ENCODE measurements around the gene KRTAP15-1.

KRTAP15-1 gene

GRCh38 chr21:30437010-30437565 lies 3.0 kb upstream of the KRTAP15-1 start:
- Histone ChIP-seq H4K20me1 (ENCODE audit: low read depth, low read length) (no peaks in the 10 kb centered on the region), H3K9ac (ENCODE audit: low read length) (no peak overlapping the region), H3K27me3 (ENCODE audit: low read length) (no peaks in the 10 kb centered on the region), H3K9me2 (replicated peaks; ENCODE audit: insufficient read depth, low read length) (no peaks in the 10 kb centered on the region), H3K79me2 (ENCODE audit: insufficient read depth, low read length) (no peaks in the 10 kb centered on the region), H2AFZ (ENCODE audit: low read depth, low read length, severe bottlenecking) (no peak overlapping the region), H3F3A (ENCODE audit: insufficient read depth) (no peaks in the 10 kb centered on the region), H3K36me3 (ENCODE audit: low read length) (no peaks in the 10 kb centered on the region), H3K27ac (ENCODE audit: low read depth, low read length) (no peak overlapping the region), H3K4me3 (ENCODE audit: insufficient read depth, low read length, poor library complexity, severe bottlenecking) (no peak overlapping the region), H3K4me2 (ENCODE audit: low read depth, low read length, poor library complexity, severe bottlenecking) (no peak overlapping the region), H3K9me3 (ENCODE audit: insufficient read depth, low read length) (0 out of 2 replicates have a peak, but pooled peaks cover 6% of the 10 kb centered on the region)
- TF ChIP-seq EZH2phosphoT487 (conservative IDR thresholded peaks at IDR 0.05; ENCODE audit: low read length) (no peak), CTCF (IDR thresholded peaks at IDR 0.05; ENCODE audit: insufficient read depth, low read length, poor library complexity, severe bottlenecking) (no peak)

- H3K27ac ChIP-seq (ENCODE audit: low read depth, low read length): no peak overlapping the region
- TF ChIP-seq EZH2phosphoT487 (conservative IDR thresholded peaks at IDR 0.05; ENCODE audit: low read length) (no peak), CTCF (IDR thresholded peaks at IDR 0.05; ENCODE audit: insufficient read depth, low read length, poor library complexity, severe bottlenecking) (no peak)
- no peaks in the 10 kb centered on the region for H3F3A ChIP-seq (ENCODE audit: insufficient read depth)
- H3K4me2 ChIP-seq (ENCODE audit: low read depth, low read length, poor library complexity, severe bottlenecking): no peak overlapping the region
- H3K9ac ChIP-seq (ENCODE audit: low read length): no peak overlapping the region
- H2AFZ ChIP-seq (ENCODE audit: low read depth, low read length, severe bottlenecking): no peak overlapping the region
- H3K9me3 ChIP-seq (ENCODE audit: insufficient read depth, low read length): 0 out of 2 replicates have a peak, but pooled peaks cover 6% of the 10 kb centered on the region
- no peaks in the 10 kb centered on the region for H4K20me1 ChIP-seq (ENCODE audit: low read depth, low read length)
- no peak overlapping the region for H3K4me3 ChIP-seq (ENCODE audit: insufficient read depth, low read length, poor library complexity, severe bottlenecking)
- no peaks in the 10 kb centered on the region for H3K79me2 ChIP-seq (ENCODE audit: insufficient read depth, low read length)
- H3K27me3 ChIP-seq (ENCODE audit: low read length): no peaks in the 10 kb centered on the region
- no peaks in the 10 kb centered on the region for H3K9me2 ChIP-seq (replicated peaks; ENCODE audit: insufficient read depth, low read length)
- H3K36me3 ChIP-seq (ENCODE audit: low read length): no peaks in the 10 kb centered on the region
Observed at GRCh38 chr21:30443226-30443625, 3.2 kb downstream of the KRTAP15-1 start.

- no peak overlapping the region for H3K4me3 ChIP-seq (ENCODE audit: insufficient read depth, low read length, poor library complexity, severe bottlenecking)
- no peaks in the 10 kb centered on the region for H4K20me1 ChIP-seq (ENCODE audit: low read depth, low read length)
- no peak overlapping the region for H2AFZ ChIP-seq (ENCODE audit: low read depth, low read length, severe bottlenecking)
- H3K27me3 ChIP-seq (ENCODE audit: low read length): no peaks in the 10 kb centered on the region
- H3K36me3 ChIP-seq (ENCODE audit: low read length): no peaks in the 10 kb centered on the region
- H3K79me2 ChIP-seq (ENCODE audit: insufficient read depth, low read length): no peaks in the 10 kb centered on the region
- H3K9me2 ChIP-seq (replicated peaks; ENCODE audit: insufficient read depth, low read length): no peaks in the 10 kb centered on the region
- 0 out of 2 replicates have a peak, but pooled peaks cover 6% of the 10 kb centered on the region for H3K9me3 ChIP-seq (ENCODE audit: insufficient read depth, low read length)
- no peak overlapping the region for H3K9ac ChIP-seq (ENCODE audit: low read length)
- TF ChIP-seq CTCF (IDR thresholded peaks at IDR 0.05; ENCODE audit: insufficient read depth, low read length, poor library complexity, severe bottlenecking): no peak
- no peak for TF ChIP-seq EZH2phosphoT487 (conservative IDR thresholded peaks at IDR 0.05; ENCODE audit: low read length)
- no peaks in the 10 kb centered on the region for H3F3A ChIP-seq (ENCODE audit: insufficient read depth)
- no peak overlapping the region for H3K4me2 ChIP-seq (ENCODE audit: low read depth, low read length, poor library complexity, severe bottlenecking)
- no peak overlapping the region for H3K27ac ChIP-seq (ENCODE audit: low read depth, low read length)
Observed at GRCh38 chr21:30444204-30444603, 4.1 kb downstream of the KRTAP15-1 start.
